SK-N-SH (cell line): ENCODE data around the gene TMEM164. TPM values are rescaled to one million over a fixed set of nuclear protein-coding genes. Genes with fewer than 3 reads are reported as not detected.

Experiments used
- CTCF ChIA-PET: fragments of 300-600, 350-600 bp; formaldehyde crosslinking; extraction: SDS; loops from one replicate; lab custom pipeline; 2021; lab: Yijun Ruan, JAX
- POLR2A ChIA-PET: fragments of 350-600 bp; sonication (Branson Sonifier 250); formaldehyde crosslinking; extraction: SDS; loops from one replicate; lab custom pipeline; 2020; ENCODE audit warnings: antibody characterized with exemption, inconsistent platforms; lab: Yijun Ruan, JAX
- DNase-seq: peaks from one replicate; pipeline ENCODE4 v3.0.0; 2012
- H2AFZ ChIP-seq: fragments of 200-600 bp; sonication (generic); 2 replicates; pipeline ENCODE4 v1.8.1; 2016; ENCODE audit warnings: antibody characterized with exemption, mild to moderate bottlenecking, low read depth
- H3F3A ChIP-seq: fragments of 200-600 bp; sonication (generic); replicated peaks from 2 replicates; pipeline ENCODE3; 2016; ENCODE audit warnings: antibody characterized with exemption, mild to moderate bottlenecking; ENCODE audit not compliant: insufficient read depth
- H3K27ac ChIP-seq, 2 experiments: fragments of 200-500 bp in 1 of 2; fragments of 200-600 bp in 1 of 2; sonication (Bioruptor generic) in 1 of 2; sonication (generic), shearing (Covaris generic) in 1 of 2; 2 replicates each; pipeline versions ENCODE4 v1.5.1 to v1.6.1; 2014 to 2016; ENCODE audit warnings: low read depth in 2 of 2, inconsistent platforms in 1 of 2, low read length in 1 of 2, mild to moderate bottlenecking in 1 of 2, mixed read lengths in 1 of 2
- H3K27me3 ChIP-seq: fragments of 200-600 bp; sonication (generic), shearing (Covaris generic); 2 replicates; pipeline ENCODE4 v1.6.1; 2016; ENCODE audit warnings: mixed run types; ENCODE audit not compliant: insufficient read depth
- H3K36me3 ChIP-seq, 2 experiments: fragments of 200-500 bp in 1 of 2; fragments of 200-600 bp in 1 of 2; sonication (Bioruptor generic) in 1 of 2; sonication (generic) in 1 of 2; replicated peaks in 1 of 2; 2 replicates each; pipeline versions ENCODE3 to v1.5.1; 2014 to 2016; ENCODE audit warnings: low read length in 1 of 2, mild to moderate bottlenecking in 1 of 2; ENCODE audit not compliant: insufficient read depth in 2 of 2, control insufficient read depth in 1 of 2
- H3K4me1 ChIP-seq, 2 experiments: fragments of 200-500 bp in 1 of 2; fragments of 200-600 bp in 1 of 2; sonication (Bioruptor generic) in 1 of 2; sonication (generic), shearing (Covaris generic) in 1 of 2; 2 replicates each; pipeline versions ENCODE4 v1.5.1 to v1.6.1; 2014 to 2016; ENCODE audit warnings: low read depth in 1 of 2, low read length in 1 of 2, mixed run types in 1 of 2; ENCODE audit not compliant: insufficient read depth in 2 of 2, control insufficient read depth in 1 of 2
- H3K4me2 ChIP-seq: fragments of 200-600 bp; sonication (generic), shearing (Covaris generic); 2 replicates; pipeline ENCODE4 v1.6.1; 2017; ENCODE audit warnings: mixed run types
- H3K4me3 ChIP-seq, 2 experiments: fragments of 200-500 bp in 1 of 2; fragments of 200-600 bp in 1 of 2; sonication (Bioruptor generic) in 1 of 2; sonication (generic), shearing (Covaris generic) in 1 of 2; 2 replicates each; pipeline versions ENCODE4 v1.5.1 to v1.8.1; 2014 to 2016; ENCODE audit warnings: low read depth in 2 of 2, inconsistent platforms in 1 of 2, low read length in 1 of 2, mild to moderate bottlenecking in 1 of 2, mixed read lengths in 1 of 2, moderate library complexity in 1 of 2
- H3K79me2 ChIP-seq: fragments of 200-600 bp; sonication (generic); 2 replicates; pipeline ENCODE4 v1.8.1; 2017; ENCODE audit warnings: mild to moderate bottlenecking; ENCODE audit not compliant: insufficient read depth
- H3K9ac ChIP-seq: fragments of 200-600 bp; sonication (generic); 2 replicates; pipeline ENCODE4 v1.6.1; 2017; ENCODE audit warnings: mixed run types
- H3K9me2 ChIP-seq: fragments of 200-600 bp; sonication (generic); 2 replicates; pipeline ENCODE4 v1.6.1; 2017; ENCODE audit warnings: mixed run types
- H3K9me3 ChIP-seq: fragments of 200-600 bp; sonication (generic); 2 replicates; pipeline ENCODE4 v1.6.1; 2017; ENCODE audit warnings: mixed run types, mild to moderate bottlenecking, moderate library complexity
- H4K20me1 ChIP-seq: fragments of 200-600 bp; sonication (generic); 2 replicates; pipeline ENCODE4 v1.6.1; 2017; ENCODE audit warnings: mild to moderate bottlenecking, mixed run types; ENCODE audit not compliant: insufficient read depth
- ELF1 ChIP-seq: IDR thresholded peaks from 2 replicates; pipeline ENCODE4 v1.4.0; 2012
- EP300 ChIP-seq, 2 experiments: IDR thresholded peaks; 2 replicates each; pipeline versions ENCODE4 v1.4.0 to v1.6.1; 2012; ENCODE audit warnings: borderline replicate concordance in 1 of 2, low read depth in 1 of 2, low read length in 1 of 2
- FOSL2 ChIP-seq: IDR thresholded peaks from 2 replicates; pipeline ENCODE4 v1.4.0; 2012; ENCODE audit warnings: low read depth, mild to moderate bottlenecking, moderate library complexity, borderline replicate concordance
- FOXM1 ChIP-seq: IDR thresholded peaks from 2 replicates; pipeline ENCODE4 v1.4.0; 2012; ENCODE audit warnings: low read depth, mild to moderate bottlenecking
- IRF3 ChIP-seq: fragments of 150-350 bp; IDR thresholded peaks from 2 replicates; pipeline ENCODE4 v1.6.1; 2016; ENCODE audit warnings: mild to moderate bottlenecking, low read depth, low read length
- JUND ChIP-seq: IDR thresholded peaks from 2 replicates; pipeline ENCODE4 v1.4.0; 2012
- MAX ChIP-seq: IDR thresholded peaks from 2 replicates; pipeline ENCODE4 v1.4.0; 2012; ENCODE audit warnings: low read depth
- MEF2A ChIP-seq: IDR thresholded peaks from 2 replicates; pipeline ENCODE4 v1.4.0; 2012; ENCODE audit warnings: low read depth, borderline replicate concordance
- MXI1 ChIP-seq: IDR thresholded peaks from 2 replicates; pipeline ENCODE4 v1.6.1; 2012; ENCODE audit warnings: mild to moderate bottlenecking, low read depth, low read length, improper control_type of control experiment
- PBX3 ChIP-seq: IDR thresholded peaks from 2 replicates; pipeline ENCODE4; 2012
- RXRA ChIP-seq: IDR thresholded peaks from 2 replicates; pipeline ENCODE4 v1.4.0; 2012; ENCODE audit warnings: low read depth, mild to moderate bottlenecking, borderline replicate concordance
- SMC3 ChIP-seq: IDR thresholded peaks from 2 replicates; pipeline ENCODE4 v1.6.1; 2012; ENCODE audit warnings: low read depth, low read length, improper control_type of control experiment
- TAF1 ChIP-seq: IDR thresholded peaks from 2 replicates; pipeline ENCODE4 v1.6.1; 2012; ENCODE audit warnings: low read depth, mild to moderate bottlenecking, low read length, moderate library complexity, borderline replicate concordance
- TCF12 ChIP-seq: IDR thresholded peaks from 2 replicates; pipeline ENCODE4 v1.4.0; 2012
- TEAD4 ChIP-seq: IDR thresholded peaks from 2 replicates; pipeline ENCODE4 v1.4.0; 2012; ENCODE audit warnings: mild to moderate bottlenecking, borderline replicate concordance; ENCODE audit not compliant: insufficient read depth
- WGBS: methylation state at CpG from one replicate; pipeline ENCODE4 v1.1.6; 2017; ENCODE audit warnings: low lambda C conversion rate; 5-methylcytosine and 5-hydroxymethylcytosine counted together
- polyA plus RNA-seq, 3 experiments: library from polyadenylated mRNA; depleted of rRNA; stranded (reverse); fragments of >200 nt; gene quantifications; 2 replicates each; pipeline ENCODE4 v1.2.3, GENCODE V29; 2012

Gene TMEM164
- polyA plus RNA-seq, 1 of the 3 experiments (the other 2 are of a cell fraction) = 11.9 TPM

- no peak for TF ChIP-seq MAX
- TF ChIP-seq TCF12 = no peak
Observed at GRCh38 chrX:110125446-110126162, 122.7 kb downstream of the TMEM164 start (continued).

- no peak overlapping the region for H3K9ac ChIP-seq
- no peaks in the 10 kb centered on the region for H3F3A ChIP-seq
- H4K20me1 ChIP-seq = no peaks in the 10 kb centered on the region
- ChIA-PET CTCF (interaction anchor here (0.9 kb wide), 1 partner anchor 278 kb away, joined by 3 read pairs; no protein-coding TSS in a partner anchor), POLR2A (no interaction called here)
- no peak overlapping the region for H3K27ac ChIP-seq
- H3K4me3 ChIP-seq = no peak overlapping the region
- no peaks in the 10 kb centered on the region for H3K79me2 ChIP-seq
- no peaks in the 10 kb centered on the region for H3K9me3 ChIP-seq
- 50% methylated on average over 1 of the region's 1 CpG for whole genome bisulfite sequencing
- H3K4me1 ChIP-seq = peaks cover 0 to 9% of the 10 kb centered on the region in 2 experiments; a peak in 1 of 4 replicates
- H3K36me3 ChIP-seq = no peaks in the 10 kb centered on the region
- TF ChIP-seq IRF3 = no peak
- no peak for TF ChIP-seq ELF1
- no peak for TF ChIP-seq SMC3
- no peak for TF ChIP-seq MAX
- no peak for TF ChIP-seq FOSL2
- no peak for TF ChIP-seq EP300 (IDR thresholded peaks at IDR 0.05; ENCODE audit: borderline replicate concordance in 1 of 2, low read depth in 1 of 2, low read length in 1 of 2)
- TF ChIP-seq TEAD4 = no peak
- TF ChIP-seq JUND = no peak
- TF ChIP-seq FOXM1 = no peak
- TF ChIP-seq, all 33 proteins: peak for 0
- H2AFZ ChIP-seq = no peak overlapping the region
- no peak overlapping the region for H3K4me2 ChIP-seq
- no peaks in the 10 kb centered on the region for H3K9me2 ChIP-seq
- no peak for DNase-seq
- no peaks in the 10 kb centered on the region for H3K27me3 ChIP-seq
Observed at GRCh38 chrX:110131031-110131430, 128.1 kb downstream of the TMEM164 start.

GRCh38 chrX:110132450-110133114 is 129.7 kb downstream of the TMEM164 start:
- peaks cover 0 to 7% of the 10 kb centered on the region in 2 experiments; a peak in 1 of 4 replicates for H3K4me1 ChIP-seq
- 55% methylated on average over 1 of the region's 1 CpG for WGBS
- no peak overlapping the region for H3K4me2 ChIP-seq
- H3K79me2 ChIP-seq = no peaks in the 10 kb centered on the region
- H3K9ac ChIP-seq = no peak overlapping the region
- no peaks in the 10 kb centered on the region for H3K9me2 ChIP-seq
- H3K4me3 ChIP-seq = no peak overlapping the region
- POLR2A ChIA-PET = no interaction called here
- H3F3A ChIP-seq = no peaks in the 10 kb centered on the region
- CTCF ChIA-PET = interaction anchor here (2.8 kb wide), 1 partner anchor 13 kb away, joined by 14 read pairs; no protein-coding TSS in a partner anchor
- no peaks in the 10 kb centered on the region for H4K20me1 ChIP-seq
- no peaks in the 10 kb centered on the region for H3K27me3 ChIP-seq
- H3K36me3 ChIP-seq = no peaks in the 10 kb centered on the region
- TF ChIP-seq PBX3 = no peak
- no peak for TF ChIP-seq RXRA
- TF ChIP-seq MEF2A = no peak
- TF ChIP-seq MXI1 = no peak
- no peak for TF ChIP-seq TAF1
- TF ChIP-seq FOXM1 = no peak
- no peak for TF ChIP-seq JUND
- TF ChIP-seq, all 33 proteins: peak for 0
- no peak overlapping the region for H3K27ac ChIP-seq
- DNase-seq = no peak
- no peak overlapping the region for H2AFZ ChIP-seq
- no peaks in the 10 kb centered on the region for H3K9me3 ChIP-seq
